Endothelial cell of umbilical vein (primary cell): ENCODE data around the gene PPP1R1B. TPM values are rescaled to one million over a fixed set of nuclear protein-coding genes. Genes with fewer than 3 reads are reported as not detected.

Experiments
- BruUV-seq: library from RNA; stranded (reverse); fragments of 400-500 nt; replicated peaks from 2 replicates; lab custom pipeline; 2021; lab: Mats Ljungman, UMichigan
- CTCF ChIA-PET: fragments of 300-600, 350-600 bp; sonication (Branson Sonifier 250); formaldehyde crosslinking; loops from one replicate; lab custom pipeline; 2021; ENCODE audit warnings: antibody characterized with exemption, inconsistent platforms; lab: Charles Lee
- POLR2A ChIA-PET: fragments of 300-600, 350-600 bp; sonication (Branson Sonifier 250); formaldehyde crosslinking; loops from one replicate; lab custom pipeline; 2021; ENCODE audit warnings: antibody characterized with exemption, inconsistent platforms; lab: Charles Lee
- DNase-seq: peaks from one replicate; pipeline ENCODE4 v3.0.0-alpha.2; 2011; ENCODE audit warnings: low read depth, low spot score
- FAIRE-seq: peaks from 2 replicates; lab custom pipeline; 2011; peaks lifted over from hg19 to GRCh38; lab: Jason Lieb, UNC
- H2AFZ ChIP-seq: 2 replicates; pipeline ENCODE4 v1.6.0; 2012; ENCODE audit warnings: low read depth, low read length, control low read depth, inconsistent platforms
- H3K27ac ChIP-seq: 2 replicates; pipeline ENCODE4 v1.5.1; 2011; ENCODE audit warnings: low read depth, mild to moderate bottlenecking, control low read depth, low read length, moderate library complexity; ENCODE audit not compliant: insufficient read depth
- H3K27me3 ChIP-seq, 2 experiments: 2 replicates each; pipeline versions ENCODE4 v1.6.0 to v1.6.1; 2011; ENCODE audit warnings: low read length in 2 of 2, mixed read lengths in 1 of 2; ENCODE audit not compliant: control insufficient read depth in 2 of 2, insufficient read depth in 2 of 2
- H3K36me3 ChIP-seq, 2 experiments: 2 replicates in 1 of 2; 3 replicates in 1 of 2; pipeline ENCODE4 v1.5.1; 2011; ENCODE audit warnings: low read length in 2 of 2, mild to moderate bottlenecking in 1 of 2, moderate library complexity in 1 of 2; ENCODE audit not compliant: control insufficient read depth in 2 of 2, insufficient read depth in 2 of 2; ENCODE audit errors: extremely low read depth in 1 of 2
- H3K4me1 ChIP-seq: 3 replicates; pipeline ENCODE4 v1.5.1; 2011; ENCODE audit warnings: mild to moderate bottlenecking, low read length; ENCODE audit not compliant: control insufficient read depth, insufficient read depth; ENCODE audit errors: extremely low read depth
- H3K4me2 ChIP-seq: 2 replicates; pipeline ENCODE4 v1.6.1; 2011; ENCODE audit warnings: low read length, control low read depth, mixed read lengths; ENCODE audit not compliant: insufficient read depth
- H3K4me3 ChIP-seq, 3 experiments: fragments of 200-600 bp in 1 of 3; sonication (generic), shearing (Covaris generic) in 1 of 3; replicated peaks in 1 of 3; 2 replicates each; pipeline ENCODE4 v1.5.1; 2011 to 2016; ENCODE audit warnings: control low read depth in 3 of 3, low read length in 3 of 3, mild to moderate bottlenecking in 2 of 3, inconsistent platforms in 1 of 3, low read depth in 1 of 3, moderate library complexity in 1 of 3; ENCODE audit not compliant: insufficient read depth in 1 of 3
- H3K79me2 ChIP-seq: 2 replicates; pipeline ENCODE4 v1.6.0; 2012; ENCODE audit warnings: low read length, inconsistent platforms; ENCODE audit not compliant: control insufficient read depth, insufficient read depth
- H3K9ac ChIP-seq: replicated peaks from 2 replicates; pipeline ENCODE3; 2011; ENCODE audit warnings: low read length, control low read depth; ENCODE audit not compliant: insufficient read depth; ENCODE audit errors: extremely low read depth
- H3K9me1 ChIP-seq: replicated peaks from 3 replicates; pipeline ENCODE4 v1.6.0; 2011; ENCODE audit warnings: mild to moderate bottlenecking, low read length; ENCODE audit not compliant: control insufficient read depth, insufficient read depth; ENCODE audit errors: extremely low read depth
- H3K9me3 ChIP-seq: replicated peaks from 2 replicates; pipeline ENCODE4 v1.5.1; 2012; ENCODE audit warnings: low read length, inconsistent platforms; ENCODE audit not compliant: control insufficient read depth, insufficient read depth
- H4K20me1 ChIP-seq: replicated peaks from 2 replicates; pipeline ENCODE3; 2011; ENCODE audit warnings: mild to moderate bottlenecking, low read length; ENCODE audit not compliant: control insufficient read depth, insufficient read depth; ENCODE audit errors: extremely low read depth
- CTCF ChIP-seq, 2 donors: IDR thresholded peaks; 1 replicate in 1 of 2; 2 replicates in 1 of 2; pipeline ENCODE4 v1.5.1; 2011; ENCODE audit warnings: low read length in 2 of 2, mild to moderate bottlenecking in 2 of 2, moderate library complexity in 2 of 2, control low read depth in 1 of 2, inconsistent platforms in 1 of 2, low read depth in 1 of 2; ENCODE audit not compliant: insufficient read depth in 1 of 2; ENCODE audit errors: extremely low read depth in 1 of 2
- EZH2 ChIP-seq: IDR thresholded peaks from 2 replicates; pipeline ENCODE4 v1.6.1; 2012; ENCODE audit warnings: borderline replicate concordance, low read depth, mild to moderate bottlenecking, moderate library complexity, low read length, inconsistent platforms; ENCODE audit not compliant: severe bottlenecking
- FOS ChIP-seq: IDR thresholded peaks from 2 replicates; pipeline ENCODE4 v1.6.1; 2011; ENCODE audit warnings: mild to moderate bottlenecking, low read length, moderate library complexity, borderline replicate concordance; ENCODE audit not compliant: insufficient read depth
- GATA2 ChIP-seq: IDR thresholded peaks from 2 replicates; pipeline ENCODE4 v1.7.0; 2011; ENCODE audit warnings: low read depth, mild to moderate bottlenecking, moderate library complexity, mixed read lengths, low read length; ENCODE audit not compliant: insufficient read length, insufficient read depth
- JUN ChIP-seq: IDR thresholded peaks from 2 replicates; pipeline ENCODE4 v1.6.1; 2011; ENCODE audit warnings: borderline replicate concordance, low read depth; ENCODE audit not compliant: insufficient read length, insufficient read depth
- MAX ChIP-seq: IDR thresholded peaks from 2 replicates; pipeline ENCODE4 v1.6.1; 2011; ENCODE audit not compliant: insufficient read depth, insufficient read length
- MYC ChIP-seq: IDR thresholded peaks from one replicate; pipeline ENCODE4 v1.6.1; 2011; ENCODE audit warnings: mild to moderate bottlenecking, low read depth, low read length
- POLR2A ChIP-seq: IDR thresholded peaks from 2 replicates; pipeline ENCODE4 v1.6.1; 2012; ENCODE audit warnings: low read depth, mild to moderate bottlenecking, control low read depth, low read length
- POLR2AphosphoS5 ChIP-seq: IDR thresholded peaks from 2 replicates; pipeline ENCODE4 v1.6.1; 2012; ENCODE audit warnings: low read depth, mild to moderate bottlenecking, control low read depth, low read length, moderate library complexity; ENCODE audit not compliant: insufficient read depth
- dilution Hi-C: fragments of 300-500 bp; cut with MboI; formaldehyde crosslinking; loops from one replicate; pipeline ENCODE4 v1.15.0; 2019; ENCODE audit warnings: low sequenced_read_pairs; ENCODE audit not compliant: extremely low pct_ligation_motif_present
- intact Hi-C: fragments of 100-400 bp; cut with micrococcal nuclease; formaldehyde crosslinking; loops from one replicate; pipeline ENCODE4 v1.10.0; 2022
- polyA plus RNA-seq, 4 experiments: library from polyadenylated mRNA; depleted of rRNA in 3 of 4; stranded (reverse) in 3 of 4; unstranded in 1 of 4; fragments of >200 nt; gene quantifications; 2 replicates each; pipeline versions ENCODE4 v1.2.1 to v1.2.3, GENCODE V29; 2011 to 2012; ENCODE audit warnings: missing spikeins in 1 of 4
- total RNA-seq: library from RNA; stranded (reverse); gene quantifications from 2 replicates; pipeline ENCODE4 v1.2.3, GENCODE V29; 2021

The PPP1R1B gene
- total and polyA plus RNA-seq, 2 donors (not counting 3 experiments of a cell fraction or from before 2014, with no cell fraction given), result not detected

GRCh38 chr17:39663688-39664580 lies 37.2 kb downstream of the PPP1R1B start:
- Histone ChIP-seq H2AFZ (no peak overlapping the region), H4K20me1 (no peaks in the 10 kb centered on the region), H3K27me3 (peaks cover 4 to 10% of the 10 kb centered on the region in 2 experiments), H3K9me1 (no peaks in the 10 kb centered on the region), H3K9me3 (no peaks in the 10 kb centered on the region), H3K4me3 (no peak overlapping the region), H3K27ac (no peak overlapping the region), H3K36me3 (peaks cover 0 to 2% of the 10 kb centered on the region in 2 experiments), H3K79me2 (no peaks in the 10 kb centered on the region), H3K4me1 (peaks cover 13% of the 10 kb centered on the region), H3K4me2 (no peak overlapping the region), H3K9ac (no peak overlapping the region)
- BruUV-seq, result no TSS peak
- DNase-seq (no peak), FAIRE-seq (no peak)
- intact Hi-C loops (no loop called here), dilution Hi-C loops (no loop called here)
- ChIA-PET CTCF (interaction anchor here (0.9 to 1.4 kb wide), 4 partner anchors 9 to 42 kb away, joined by 3 to 5 read pairs (median 4); no protein-coding TSS in a partner anchor), POLR2A (no interaction called here)
- no peak for TF ChIP-seq EZH2
- no peak for TF ChIP-seq JUN
- TF ChIP-seq MYC, result no peak
- no peak for TF ChIP-seq GATA2
- TF ChIP-seq POLR2A, result no peak
- TF ChIP-seq MAX, result no peak
- TF ChIP-seq FOS, result no peak
- no peak for TF ChIP-seq CTCF (IDR thresholded peaks at IDR 0.05; ENCODE audit: extremely low read depth in 1 of 2, insufficient read depth in 1 of 2, low read depth in 1 of 2, low read length in 2 of 2)
- no peak for TF ChIP-seq POLR2AphosphoS5
